Tibial nerve (tissue), 4 donors: ENCODE measurements around the gene YES1. TPM values are rescaled to one million over a fixed set of nuclear protein-coding genes. Genes with fewer than 3 reads are reported as not detected.
"Not testable (repeated sequence)": the region's sequence is repeated elsewhere in the genome, so short reads cannot be mapped to it uniquely, and the experiment has no call there.

Source experiments
- DNase-seq, 2 donors: peaks; one replicate each; pipeline ENCODE4 v3.0.0-alpha.2; 2019; ENCODE audit warnings: low spot score in 2 of 2
- H3K27ac ChIP-seq, 4 donors: fragments of 200-600 bp; sonication (generic) in 3 of 4; one replicate each; pipeline ENCODE4 v1.5.1; 2017 to 2019; ENCODE audit warnings: mild to moderate bottlenecking in 1 of 4
- H3K27me3 ChIP-seq, 2 donors: fragments of 200-600 bp; sonication (generic) in 1 of 2; one replicate each; pipeline versions ENCODE4 v1.5.1 to v1.6.0; 2017 to 2019
- H3K36me3 ChIP-seq, 3 donors: fragments of 200-600 bp; sonication (generic); one replicate each; pipeline ENCODE4 v1.5.1; 2018 to 2019
- H3K4me1 ChIP-seq, 4 donors: fragments of 200-600 bp; sonication (generic) in 3 of 4; one replicate each; pipeline ENCODE4 v1.5.1; 2017 to 2019
- H3K4me3 ChIP-seq, 4 donors: fragments of 200-600 bp; sonication (generic) in 3 of 4; one replicate each; pipeline ENCODE4 v1.5.1; 2017 to 2019; ENCODE audit warnings: mild to moderate bottlenecking in 1 of 4, moderate library complexity in 1 of 4
- H3K9me3 ChIP-seq, 4 donors: fragments of 200-600 bp; sonication (generic) in 3 of 4; one replicate each; pipeline ENCODE4 v1.5.1; 2017 to 2019
- CTCF ChIP-seq, 5 experiments: fragments of 200-600 bp in 3 of 5; fragments of 450-650 bp in 2 of 5; sonication (generic) in 3 of 5; IDR thresholded peaks; one replicate each; pipeline ENCODE4 v1.5.1; 2016 to 2019; ENCODE audit warnings: antibody characterized with exemption in 5 of 5, mild to moderate bottlenecking in 3 of 5, moderate library complexity in 2 of 5
- EP300 ChIP-seq, 2 donors: sonication (generic); formaldehyde crosslinking; IDR thresholded peaks; one replicate each; pipeline ENCODE4 v1.6.1; 2017; ENCODE audit warnings: antibody characterized with exemption in 2 of 2, mild to moderate bottlenecking in 1 of 2
- POLR2A ChIP-seq, 2 donors: fragments of 450-650 bp; IDR thresholded peaks; one replicate each; pipeline ENCODE4 v1.6.1; 2017; ENCODE audit warnings: antibody characterized with exemption in 2 of 2, mild to moderate bottlenecking in 2 of 2, moderate library complexity in 2 of 2
- WGBS, 2 donors: methylation state at CpG; one replicate each; pipeline ENCODE4 v1.1.5; 2018; 5-methylcytosine and 5-hydroxymethylcytosine counted together
- total RNA-seq, 4 donors: library from RNA; depleted of rRNA; stranded (reverse); fragments of >200 nt; gene quantifications; one replicate each; pipeline ENCODE4 v1.1.0, GENCODE V29; 2016

The YES1 gene
- total RNA-seq, 4 donors from 2014 or later: 47.5 to 73.0 (median 59.1) TPM

GRCh38 chr18:778194-778927, 33.7 kb downstream of the YES1 start:
- Histone ChIP-seq H3K4me3 (no peak overlapping the region), H3K27ac (no peak overlapping the region), H3K9me3 (no peaks in the 10 kb centered on the region), H3K27me3 (no peaks in the 10 kb centered on the region), H3K4me1 (peaks cover 0 to 23% (median 0%) of the 10 kb centered on the region in 4 donors), H3K36me3 (no peaks in the 10 kb centered on the region)
- WGBS, 2 donors: 46 to 48% methylated on average over 4 of the region's 4 CpGs
- DNase-seq: no peak
- no peak for TF ChIP-seq EP300 (IDR thresholded peaks at IDR 0.05)
- TF ChIP-seq POLR2A (IDR thresholded peaks at IDR 0.05): no peak
- TF ChIP-seq CTCF (IDR thresholded peaks at IDR 0.05): no peak

DNA sequence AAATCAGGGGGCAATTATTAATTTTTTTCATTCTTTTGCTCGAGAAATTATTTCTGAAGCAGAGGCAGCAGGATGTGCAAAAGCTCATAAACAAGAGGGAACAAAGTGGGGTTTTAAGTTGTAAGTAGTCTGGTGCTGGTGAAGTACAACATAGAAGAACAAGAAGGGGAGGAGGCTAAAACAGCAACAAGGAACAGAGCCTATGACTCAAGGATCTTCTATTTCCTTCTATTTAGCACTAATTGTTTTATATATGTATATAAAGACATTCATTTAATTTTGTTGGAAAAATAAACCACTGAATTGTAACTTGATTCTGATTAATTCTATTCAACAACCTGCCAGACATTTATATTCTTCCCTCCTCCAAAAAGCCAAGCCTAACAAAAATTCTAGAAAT, 35.0 kb downstream of the YES1 start:
- no peaks in the 10 kb centered on the region for H3K9me3 ChIP-seq
- peaks cover 0 to 23% (median 0%) of the 10 kb centered on the region in 4 donors for H3K4me1 ChIP-seq
- H3K27me3 ChIP-seq: no peaks in the 10 kb centered on the region
- WGBS, 2 donors: 26 to 32% methylated on average over 1 of the region's 1 CpG
- H3K27ac ChIP-seq: no peak overlapping the region
- H3K4me3 ChIP-seq: no peak overlapping the region
- H3K36me3 ChIP-seq: no peaks in the 10 kb centered on the region
- no peak for DNase-seq
- no peak for TF ChIP-seq CTCF (IDR thresholded peaks at IDR 0.05)
- no peak for TF ChIP-seq EP300 (IDR thresholded peaks at IDR 0.05)
- no peak for TF ChIP-seq POLR2A (IDR thresholded peaks at IDR 0.05)

DNA sequence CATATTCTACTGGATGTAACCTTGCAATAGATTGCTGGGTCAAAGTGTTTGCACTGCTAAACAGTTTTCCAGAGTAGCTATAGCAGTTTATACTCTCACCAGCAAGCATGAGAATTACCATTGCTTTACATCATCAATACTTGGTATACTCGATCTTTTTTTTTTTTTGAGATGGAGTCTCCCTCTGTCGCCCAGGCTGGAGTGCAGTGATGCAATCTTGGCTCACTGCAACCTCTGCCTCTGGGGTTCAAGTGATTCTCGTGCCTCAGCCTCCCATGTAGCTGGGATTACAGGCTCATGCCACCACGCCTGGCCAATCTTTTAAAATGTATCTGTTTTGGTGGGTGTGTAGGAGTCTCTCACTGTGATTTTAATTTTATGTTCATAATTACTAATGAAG, 36.0 kb downstream of the YES1 start:
- not testable (repeated sequence) for H3K27me3 ChIP-seq, H3K27ac ChIP-seq, DNase-seq, H3K4me3 ChIP-seq, H3K9me3 ChIP-seq, H3K36me3 ChIP-seq
- WGBS, 2 donors: 81% methylated on average over 4 of the region's 4 CpGs
- H3K4me1 ChIP-seq: peaks cover 0 to 23% (median 0%) of the 10 kb centered on the region in 4 donors

DNA sequence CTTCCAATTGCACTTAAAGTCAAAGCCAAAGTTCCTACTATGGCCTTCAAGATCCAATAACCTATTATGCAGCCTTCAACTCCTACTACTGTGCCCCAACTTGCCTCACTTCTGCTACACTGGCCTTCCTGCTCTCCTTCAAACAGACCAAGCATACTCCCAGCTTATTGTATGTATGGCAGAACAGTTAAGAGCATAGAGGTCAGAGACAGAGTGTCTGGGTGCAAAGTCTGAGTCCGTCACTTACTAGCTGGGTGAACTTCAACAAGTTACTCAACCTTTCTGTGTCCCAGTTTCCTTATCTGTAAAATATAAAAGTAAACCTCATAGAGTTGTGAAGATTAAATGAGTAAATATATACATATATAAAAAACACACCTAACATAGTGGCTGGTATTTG, 37.2 kb downstream of the YES1 start:
- DNase-seq: no peak
- Histone ChIP-seq H3K27me3 (no peaks in the 10 kb centered on the region), H3K36me3 (no peaks in the 10 kb centered on the region), H3K27ac (no peak overlapping the region), H3K4me1 (peaks cover 0 to 23% (median 0%) of the 10 kb centered on the region in 4 donors), H3K9me3 (no peaks in the 10 kb centered on the region), H3K4me3 (no peak overlapping the region)
- WGBS, 2 donors: 96 to 100% methylated on average over 1 of the region's 1 CpG
- TF ChIP-seq EP300 (IDR thresholded peaks at IDR 0.05) (no peak), CTCF (IDR thresholded peaks at IDR 0.05) (no peak), POLR2A (IDR thresholded peaks at IDR 0.05) (no peak)

DNA sequence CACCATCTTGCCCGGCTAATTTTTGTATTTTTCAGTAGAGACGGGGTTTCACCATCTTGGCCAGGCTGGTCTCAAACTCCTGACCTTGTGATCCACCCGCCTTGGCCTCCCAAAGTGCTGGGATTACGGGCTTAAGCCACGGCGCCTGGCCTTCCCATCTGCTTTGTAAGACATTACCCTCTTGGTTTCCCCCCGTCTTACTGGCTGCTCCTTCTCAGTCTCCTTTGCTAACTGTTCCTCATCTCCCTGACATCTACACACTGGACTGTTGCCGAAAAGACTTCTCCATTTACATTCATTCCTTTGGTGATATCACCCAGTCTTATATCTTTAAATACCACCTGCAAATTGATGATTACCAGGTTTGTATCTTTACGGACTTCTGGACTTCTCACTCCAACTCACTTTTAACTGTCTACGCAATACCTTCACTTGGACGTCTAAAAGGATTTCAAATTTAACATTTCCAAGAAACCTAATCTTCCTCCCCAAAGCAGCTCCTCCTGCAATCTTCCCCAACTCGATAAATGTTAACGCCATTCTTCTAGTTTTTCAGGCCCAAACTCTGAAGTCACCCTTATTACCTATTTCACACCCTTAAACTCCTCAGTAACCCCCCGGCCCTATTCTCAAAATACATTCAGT, 37.9 kb downstream of the YES1 start:
- TF ChIP-seq CTCF (IDR thresholded peaks at IDR 0.05) (no peak), EP300 (IDR thresholded peaks at IDR 0.05) (no peak), POLR2A (IDR thresholded peaks at IDR 0.05) (no peak)
- no peak overlapping the region for H3K27ac ChIP-seq
- no peak for DNase-seq
- 95 to 98% methylated on average over 14 of the region's 14 CpGs for WGBS, 2 donors
- H3K9me3 ChIP-seq: no peaks in the 10 kb centered on the region
- H3K36me3 ChIP-seq: no peaks in the 10 kb centered on the region
- peaks cover 0 to 23% (median 0%) of the 10 kb centered on the region in 4 donors for H3K4me1 ChIP-seq
- no peaks in the 10 kb centered on the region for H3K27me3 ChIP-seq
- no peak overlapping the region for H3K4me3 ChIP-seq
